Fibroblast of skin of left biceps (primary cell): ENCODE results near the gene FAM186B.
A peak's percentile ranks its signal among the peaks of the same experiment; 100 is the strongest.

Source experiments
- DNase-seq, 2 experiments: peaks; one replicate each; pipeline ENCODE4 v3.0.0-alpha.2; 2013; ENCODE audit warnings: low read depth in 2 of 2

FAM186B gene

GRCh38 chr12:49609059-49609874, 3.8 kb upstream of the FAM186B start:
- DNase-seq: no peak

DNA sequence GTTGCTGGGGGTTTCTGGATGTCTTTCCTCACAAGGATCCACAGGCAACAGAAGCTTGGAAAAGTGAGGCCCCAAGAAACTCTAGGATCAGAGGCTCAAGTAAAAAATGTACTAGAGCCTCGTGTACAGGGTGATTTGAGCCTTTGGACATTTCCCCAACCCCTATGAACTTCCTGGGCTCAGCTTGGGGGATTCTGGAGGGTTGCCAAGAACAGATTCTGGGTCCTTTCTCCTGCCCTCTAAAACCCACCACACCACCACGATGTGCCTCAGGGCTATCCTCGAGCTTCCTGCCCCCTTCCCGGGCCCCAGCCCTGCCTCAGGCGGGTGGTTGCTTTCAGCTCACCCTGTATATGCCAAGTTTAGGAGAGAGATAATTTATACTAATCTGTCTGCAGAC, 583 bp downstream of the FAM186B start:
- DNase-seq: no peak

GRCh38 chr12:49603721-49604120, 1.7 kb downstream of the FAM186B start:
- DNase-seq: no peak

DNA sequence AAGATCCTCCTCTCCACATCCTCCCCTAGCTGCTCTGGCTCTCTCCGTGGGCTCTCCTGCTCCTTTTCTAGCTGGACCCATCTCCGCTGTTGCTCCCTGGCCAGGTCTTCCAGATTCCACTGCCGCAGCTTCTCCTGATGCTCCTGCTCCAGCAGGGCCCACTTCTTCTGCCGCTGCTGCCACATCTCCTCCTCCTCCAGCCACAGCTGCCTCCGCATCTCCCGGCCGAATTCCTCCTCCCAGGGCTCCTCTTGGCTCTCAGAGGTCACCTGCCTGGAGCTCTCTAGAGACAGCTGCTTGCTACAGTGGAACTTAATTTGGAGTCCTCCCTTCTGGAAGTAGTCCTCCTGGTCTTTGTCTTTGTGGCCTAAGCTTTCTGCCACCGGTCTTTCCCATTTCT, 5.5 kb downstream of the FAM186B start:
- no peak for DNase-seq

GRCh38 chr12:49598527-49598926, 6.9 kb downstream of the FAM186B start:
- DNase-seq: no peak

DNA sequence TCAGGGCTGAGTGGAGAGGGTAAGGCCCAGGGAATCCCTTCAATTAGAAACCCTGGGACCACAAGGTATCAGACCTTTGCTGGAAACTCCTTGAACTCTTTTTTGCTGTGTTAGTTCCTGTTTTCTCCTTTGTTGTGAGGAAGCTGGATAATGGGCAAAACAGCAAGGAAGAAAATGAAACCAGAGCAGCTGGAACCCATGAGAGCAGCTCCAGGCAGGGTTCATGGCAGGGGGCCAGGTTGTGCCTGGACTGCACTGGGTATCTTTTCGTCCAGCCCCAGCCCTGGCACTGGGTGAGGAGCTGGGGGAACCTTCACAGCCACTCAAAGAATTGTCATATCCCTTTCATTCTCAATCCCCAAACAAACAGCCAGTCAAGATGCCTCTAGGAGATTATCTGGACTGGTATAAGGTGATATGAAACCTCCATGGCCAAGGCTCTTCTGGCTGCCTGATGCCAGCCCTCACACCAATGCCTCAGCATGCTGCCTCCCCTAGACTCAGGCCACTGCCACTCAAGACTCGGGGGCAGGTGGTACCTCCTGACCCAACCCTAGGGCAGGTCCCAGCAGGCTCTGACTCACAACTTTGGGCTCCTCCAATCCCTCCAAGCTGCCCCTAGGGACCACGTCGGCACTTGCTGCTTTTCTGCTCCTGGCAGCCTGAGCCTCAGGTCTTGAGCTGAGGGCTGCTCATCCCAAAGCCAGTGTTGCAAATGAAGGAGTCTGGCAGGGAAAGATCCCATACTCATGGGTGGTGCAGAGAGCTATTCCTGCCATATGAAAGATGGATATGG, 16.5 kb downstream of the FAM186B start:
- no peak for DNase-seq

- DNase-seq: no peak
Measured at GRCh38 chr12:49588281-49588680, 17.2 kb downstream of the FAM186B start.

- DNase-seq: no peak
Measured at GRCh38 chr12:49587174-49587908, 18.1 kb downstream of the FAM186B start.

DNA sequence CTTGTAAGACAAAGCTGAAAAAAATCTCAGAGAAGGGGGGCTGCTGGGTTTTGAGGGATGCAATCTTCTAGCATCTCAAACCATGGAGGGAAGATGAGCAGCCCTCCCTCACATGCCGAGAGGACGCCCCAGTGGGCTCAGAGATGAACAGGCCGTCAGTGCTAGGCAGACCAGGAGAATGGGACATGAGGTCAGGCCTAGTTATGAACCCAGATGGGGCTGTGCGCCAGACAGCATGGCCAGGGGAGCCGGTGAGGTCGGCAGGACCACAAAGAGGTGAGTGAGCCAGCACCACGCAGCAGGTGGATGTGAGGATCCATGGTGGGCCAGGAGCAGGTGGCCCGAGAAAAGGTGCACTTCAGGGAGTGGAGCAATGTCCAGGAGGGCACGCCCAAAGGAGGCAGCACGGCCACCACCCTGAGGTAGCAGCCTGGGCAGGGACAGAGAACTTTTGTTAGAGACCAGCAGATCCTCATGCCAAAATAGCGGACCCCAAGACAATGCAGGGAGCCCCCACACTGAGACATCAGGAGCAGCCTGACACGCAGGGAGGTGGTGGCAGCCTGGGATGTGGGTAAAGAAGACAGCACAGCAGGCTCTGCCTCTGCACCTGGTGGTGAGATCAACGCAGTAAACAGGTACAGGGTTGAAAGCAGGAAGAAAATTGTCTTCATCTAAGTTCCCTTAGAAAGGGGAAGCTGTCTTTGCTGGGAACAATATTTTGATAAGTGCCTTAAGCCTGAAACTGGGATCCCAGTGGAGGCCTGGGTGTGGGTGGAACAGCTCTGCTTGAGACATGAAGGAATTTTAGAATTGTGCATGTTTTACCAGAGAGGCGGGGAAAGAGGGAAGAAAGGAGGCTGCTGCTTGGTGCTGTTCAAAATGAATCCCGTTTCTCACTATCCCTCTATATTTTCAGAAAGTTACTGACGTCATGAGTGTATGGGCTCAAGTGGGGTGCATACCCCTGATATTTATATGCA, 19.7 kb downstream of the FAM186B start:
- no peak for DNase-seq

DNA sequence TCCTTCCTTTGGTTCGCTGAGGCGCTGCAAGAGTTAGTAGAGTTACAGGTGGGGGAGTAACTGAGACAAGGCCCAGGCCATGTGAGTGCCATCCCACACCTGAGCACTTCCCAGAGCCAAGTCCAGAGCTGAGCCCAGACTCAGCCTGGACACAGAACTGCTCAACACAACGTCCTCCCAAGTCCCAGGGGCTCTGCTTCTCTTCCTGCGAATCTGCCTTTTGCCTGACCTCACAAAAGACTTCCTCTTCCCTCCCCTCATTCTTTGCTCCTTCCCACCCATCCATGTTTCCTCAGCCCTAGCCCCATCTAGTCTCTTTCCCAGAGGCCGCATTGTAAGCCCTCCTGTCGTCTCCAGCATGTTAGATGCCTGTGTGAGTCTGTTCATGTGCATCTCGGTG, 20.8 kb downstream of the FAM186B start:
- no peak for DNase-seq

GRCh38 chr12:49583366-49584094, 21.9 kb downstream of the FAM186B start:
- DNase-seq: no peak

- DNase-seq: no peak
Measured at GRCh38 chr12:49582850-49583249, 22.6 kb downstream of the FAM186B start.

GRCh38 chr12:49582201-49582600, 23.2 kb downstream of the FAM186B start:
- no peak for DNase-seq

- DNase-seq: peak; percentile 19 to 30
Measured at GRCh38 chr12:49580572-49581535, 24.6 kb downstream of the FAM186B start.

DNA sequence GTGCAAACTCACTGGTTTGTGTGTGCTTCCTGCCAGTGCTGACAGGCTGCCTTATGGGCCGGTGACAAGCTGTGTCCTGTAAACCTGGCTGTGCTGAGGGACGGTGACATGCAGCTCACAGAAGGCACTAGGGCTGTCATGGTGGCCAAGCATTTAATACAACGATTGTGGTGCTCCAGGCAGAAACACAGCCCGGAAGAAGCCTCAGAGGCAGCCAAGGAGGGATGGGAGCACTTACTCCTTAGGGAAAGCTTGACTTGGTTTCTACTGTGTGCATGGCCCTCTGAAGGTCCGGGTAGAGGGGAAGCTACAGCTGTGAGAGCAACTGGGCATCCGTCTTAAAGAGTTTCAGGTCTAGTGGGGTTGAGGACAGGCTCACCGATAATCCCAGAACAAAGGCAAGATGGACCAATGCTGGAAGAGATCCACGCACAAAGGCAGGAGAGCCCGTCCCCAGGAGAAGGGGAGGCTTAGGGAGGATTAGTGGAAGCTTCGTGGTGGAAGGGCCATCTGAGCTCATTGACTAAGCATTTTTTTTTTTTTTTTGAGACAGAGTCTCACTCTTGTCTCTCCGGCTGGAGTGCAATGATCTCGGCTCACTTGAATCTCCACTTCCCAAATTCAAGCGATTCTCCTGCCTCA, 26.8 kb downstream of the FAM186B start:
- DNase-seq: no peak

- DNase-seq: no peak
Measured at GRCh38 chr12:49577589-49578315, 27.7 kb downstream of the FAM186B start.

DNA sequence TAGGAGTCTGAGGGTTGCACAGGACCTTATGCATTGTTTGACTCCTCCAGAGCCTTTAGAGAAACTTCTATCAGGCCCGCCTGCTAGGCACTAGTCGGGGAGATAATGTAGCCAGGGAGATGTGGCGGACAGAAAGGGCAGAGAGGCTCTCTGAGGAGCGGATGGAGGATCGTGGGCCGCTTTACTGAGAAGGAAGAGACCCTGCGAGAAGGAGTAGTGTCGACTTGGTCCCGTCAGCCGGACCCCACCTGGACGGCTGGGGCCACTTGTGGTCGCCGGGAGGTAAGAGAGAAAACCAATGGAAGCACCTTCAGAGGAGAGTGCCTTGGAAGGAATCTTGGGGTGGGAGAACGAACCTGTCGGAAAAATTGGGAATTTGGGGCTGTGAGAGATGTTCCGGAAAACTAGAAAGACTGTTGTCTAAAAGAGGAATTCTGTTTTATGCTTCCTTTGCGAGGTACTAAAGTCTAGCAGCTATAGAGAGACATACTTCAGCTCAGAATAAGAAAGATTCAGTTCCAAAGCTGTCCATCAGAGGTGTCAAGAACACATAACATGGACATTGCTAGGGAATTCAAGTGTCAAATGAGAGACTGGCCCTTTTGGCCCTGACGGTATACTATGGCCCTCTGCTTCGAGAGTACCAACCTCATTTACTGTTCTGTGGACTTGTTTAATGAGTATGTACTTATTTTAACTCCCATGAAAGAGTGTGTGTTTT, 36.8 kb downstream of the FAM186B start:
- DNase-seq: no peak
